Measurements from ENCODE around the gene CYB561D1.

GRCh38 chr1:109543988-109544735 lies 50.3 kb downstream of the CYB561D1 start:
- TF ChIP-seq POLR2A (IDR thresholded peaks at IDR 0.05) = no peak
- TF ChIP-seq CTCF (IDR thresholded peaks at IDR 0.05) = no peak
